GM12875 (cell line): ENCODE results near the gene SLC29A4.
"Not testable (repeated sequence)": the region's sequence is repeated elsewhere in the genome, so short reads cannot be mapped to it uniquely, and the experiment has no call there.

Source experiments
- H3K4me3 ChIP-seq: one replicate; pipeline ENCODE4 v1.5.1; 2011; ENCODE audit warnings: low read depth, low read length, control low read depth
- CTCF ChIP-seq: IDR thresholded peaks from 2 replicates; pipeline ENCODE4 v1.5.1; 2011; ENCODE audit warnings: low read depth, mild to moderate bottlenecking, control low read depth, inconsistent platforms, low read length, moderate library complexity, borderline replicate concordance; ENCODE audit not compliant: insufficient read depth

Gene SLC29A4

DNA sequence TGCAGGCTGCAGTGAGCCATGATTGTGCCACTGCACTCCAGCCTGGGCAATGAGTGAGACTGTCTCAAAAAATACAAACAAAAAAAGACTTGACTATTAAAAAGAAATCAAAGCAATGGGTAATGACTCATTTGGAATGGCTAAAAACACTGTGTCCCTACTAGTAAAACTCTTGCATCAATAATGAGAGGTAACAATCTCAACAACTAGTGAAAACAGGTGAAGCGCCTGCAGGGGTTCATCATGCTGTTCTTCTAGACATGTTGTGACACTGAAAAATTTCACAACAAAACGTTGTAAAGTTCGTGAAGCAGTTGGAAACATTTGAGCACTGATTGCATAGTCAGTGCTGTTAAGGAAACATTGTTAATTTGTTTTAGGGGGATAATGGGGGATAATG is 26.9 kb upstream of the SLC29A4 start:
- TF ChIP-seq CTCF, result no peak
- H3K4me3 ChIP-seq, result no peak overlapping the region

- H3K4me3 ChIP-seq, result not testable (repeated sequence)
Measured at GRCh38 chr7:5260530-5261068, 22.1 kb upstream of the SLC29A4 start.

DNA sequence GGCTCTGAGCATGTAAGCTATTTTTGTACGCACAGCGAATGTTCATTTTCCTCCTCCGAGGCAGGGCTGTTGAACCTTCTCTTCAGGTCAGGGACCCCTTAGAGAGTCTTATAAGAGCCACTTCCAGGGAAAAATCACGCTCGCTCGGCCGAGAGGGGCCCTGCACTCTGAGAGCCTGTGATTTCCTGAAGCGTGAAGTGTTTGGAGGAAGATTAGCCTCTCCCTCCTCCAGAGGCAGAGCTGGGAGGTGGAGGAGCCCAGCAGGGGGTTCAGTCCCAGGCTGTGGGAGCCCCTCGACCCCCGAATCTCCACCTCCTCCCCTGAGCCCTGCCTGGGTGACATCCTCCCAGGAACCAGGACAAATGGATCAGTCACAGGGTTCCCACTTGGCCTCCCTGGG is 19.7 kb upstream of the SLC29A4 start:
- H3K4me3 ChIP-seq, result not testable (repeated sequence)

DNA sequence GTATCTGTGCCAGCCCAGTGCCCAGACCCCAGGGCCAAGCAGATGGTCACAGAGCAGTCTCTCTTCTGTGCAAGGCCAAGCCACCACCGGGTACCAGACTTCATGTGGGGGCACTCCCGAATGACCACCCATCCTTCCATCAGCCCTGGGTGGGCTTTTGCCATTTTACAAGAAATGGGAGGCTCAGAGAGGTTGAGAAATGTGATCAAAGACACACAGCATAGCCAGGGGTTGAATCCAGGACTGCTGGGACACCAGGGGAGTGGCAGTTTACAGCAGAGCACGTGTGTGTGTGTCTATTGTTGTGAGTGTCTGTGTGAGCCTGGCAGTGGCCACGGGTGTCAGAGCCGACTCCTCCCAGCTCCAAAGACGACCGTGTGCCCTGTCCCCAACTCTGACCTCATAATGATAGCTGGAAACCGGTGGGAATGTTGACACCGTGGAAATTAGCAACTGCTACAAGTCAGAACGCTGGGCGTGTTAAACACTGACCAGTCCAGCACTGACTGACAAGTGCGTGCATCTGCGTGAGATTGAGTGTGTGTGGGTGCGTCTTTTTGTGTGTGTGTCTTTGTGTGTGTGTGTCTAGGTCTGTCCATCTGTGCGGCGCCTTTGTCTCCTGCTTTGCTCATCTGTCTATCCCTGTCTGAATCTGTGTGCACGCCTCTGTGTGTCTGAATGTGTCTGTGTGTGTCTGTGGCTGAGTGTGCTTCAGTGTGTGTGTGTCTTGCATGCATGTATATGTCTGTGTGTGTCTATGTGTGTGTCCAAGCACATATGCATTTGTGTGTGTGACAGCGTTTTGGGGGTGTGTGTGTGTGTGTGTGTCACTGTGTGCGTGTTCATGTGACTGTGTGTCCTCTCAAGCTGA is 17.2 kb upstream of the SLC29A4 start:
- no peak for TF ChIP-seq CTCF
- no peak overlapping the region for H3K4me3 ChIP-seq

- H3K4me3 ChIP-seq, result no peak overlapping the region
Measured at GRCh38 chr7:5266191-5267028, 16.3 kb upstream of the SLC29A4 start.

GRCh38 chr7:5267829-5268228 is 14.9 kb upstream of the SLC29A4 start:
- not testable (repeated sequence) for H3K4me3 ChIP-seq

More at GRCh38 chr7:5266191-5267028, 16.3 kb upstream of the SLC29A4 start:
- no peak for TF ChIP-seq CTCF

DNA sequence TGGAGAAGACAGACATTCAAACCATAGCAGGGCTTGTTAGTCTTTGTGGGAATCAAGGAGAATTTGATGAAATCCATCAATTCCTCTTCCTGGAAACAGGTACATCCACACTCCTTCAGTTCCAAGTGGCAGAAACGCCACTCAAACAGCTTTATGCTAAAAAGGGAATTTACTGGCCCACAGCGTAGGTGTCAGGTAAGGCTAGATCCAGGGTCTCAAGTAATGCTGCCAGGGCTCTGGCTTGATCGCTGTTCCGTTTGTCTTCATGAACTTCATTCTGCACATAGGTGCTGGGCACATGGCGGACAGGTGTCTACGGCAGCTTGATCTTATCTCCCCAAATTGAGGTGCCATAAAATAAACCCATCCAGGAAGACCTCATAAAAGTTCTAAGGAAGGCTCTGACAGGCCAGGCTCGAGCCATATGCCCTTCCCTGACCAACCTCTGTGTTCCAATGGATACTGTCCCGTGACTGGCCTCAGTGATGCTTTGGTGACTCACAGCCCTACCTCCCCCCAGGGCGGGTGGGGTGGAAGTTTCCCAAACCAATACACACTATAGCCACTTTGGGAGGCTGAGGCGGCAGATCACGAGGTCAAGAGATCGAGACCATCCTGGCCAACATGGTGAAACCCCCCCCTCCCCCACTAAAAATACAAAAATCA is 12.6 kb upstream of the SLC29A4 start:
- H3K4me3 ChIP-seq, result not testable (repeated sequence)

DNA sequence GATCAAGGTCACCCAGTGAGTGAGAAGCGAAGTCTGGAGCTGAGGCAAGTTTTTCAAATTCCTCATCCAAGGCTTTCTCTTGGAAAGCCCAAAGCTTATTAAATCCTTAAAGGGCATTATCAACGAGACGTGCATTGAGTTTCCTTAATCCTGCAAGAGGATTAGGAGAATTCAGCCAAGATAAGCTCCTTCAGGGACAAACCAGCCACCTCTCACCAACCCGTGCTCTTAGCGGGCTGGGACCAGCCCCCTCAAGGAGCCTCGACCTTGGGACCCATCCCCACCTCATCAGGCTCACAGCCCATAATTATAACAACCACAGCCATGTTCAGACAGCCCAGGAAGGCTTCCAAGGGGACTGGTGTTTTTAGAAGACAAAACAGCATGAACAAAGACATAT is 12.0 kb upstream of the SLC29A4 start:
- TF ChIP-seq CTCF, result no peak
- H3K4me3 ChIP-seq, result no peak overlapping the region

DNA sequence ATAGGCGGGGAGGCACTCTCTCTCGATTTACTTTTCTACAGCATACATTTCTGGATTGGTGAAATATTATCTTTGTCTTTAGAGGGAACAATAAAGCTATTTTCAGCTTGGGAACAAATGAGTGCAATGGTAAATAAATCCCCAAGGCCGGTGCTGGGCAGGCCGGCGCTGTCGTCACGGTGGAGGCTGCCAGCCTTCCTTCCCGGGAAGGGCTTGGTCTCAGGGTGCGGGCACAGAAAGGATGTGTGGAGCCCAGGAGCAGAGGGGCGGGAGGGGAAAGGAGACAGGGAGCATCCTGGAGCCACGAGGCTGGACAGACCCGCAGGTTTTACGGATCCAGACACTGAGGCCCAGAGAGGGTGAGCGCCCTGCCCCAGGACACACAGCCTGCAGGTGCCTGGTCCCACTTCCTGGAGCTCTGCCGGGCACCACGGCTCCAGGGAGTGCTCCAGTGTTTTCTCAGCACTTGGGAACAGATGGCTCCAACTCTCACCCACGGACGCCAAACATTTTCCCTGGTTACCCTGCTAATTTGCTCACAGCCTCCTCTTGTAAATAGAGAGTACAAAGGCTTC is 8.8 kb upstream of the SLC29A4 start:
- H3K4me3 ChIP-seq, result not testable (repeated sequence)
